Upper lobe of right lung (tissue), 1 donor: ENCODE measurements around the gene FAM163B. TPM values are rescaled to one million over a fixed set of nuclear protein-coding genes. Genes with fewer than 3 reads are reported as not detected.

Source experiments
- ATAC-seq: fragments of 200-7000 bp; cut with Tn5 transposase; one replicate; pipeline ENCODE4 v1.9.1; 2020; ENCODE audit warnings: mild to moderate bottlenecking, moderate library complexity
- DNase-seq: peaks from one replicate; pipeline ENCODE4 v3.0.0-alpha.2; 2020
- H3K27ac ChIP-seq: fragments of 200-600 bp; one replicate; pipeline ENCODE4 v1.8.0; 2022
- H3K27me3 ChIP-seq: fragments of 200-600 bp; one replicate; pipeline ENCODE4 v1.8.0; 2022; ENCODE audit warnings: mild to moderate bottlenecking
- H3K36me3 ChIP-seq: fragments of 200-600 bp; one replicate; pipeline ENCODE4 v1.8.0; 2022
- H3K4me1 ChIP-seq: fragments of 200-600 bp; one replicate; pipeline ENCODE4 v1.8.0; 2022
- H3K4me3 ChIP-seq: fragments of 200-600 bp; one replicate; pipeline ENCODE4 v1.8.0; 2022; ENCODE audit warnings: mild to moderate bottlenecking
- H3K9me3 ChIP-seq: fragments of 200-600 bp; one replicate; pipeline ENCODE4 v1.8.0; 2022
- intact Hi-C: fragments of 100-400 bp; cut with DNase I; formaldehyde crosslinking; loops from one replicate; pipeline ENCODE4 v1.11.0; 2022
- total RNA-seq: library from RNA; stranded (reverse); fragmentation: NEBNext Ultra II Directional; extraction: Animal tissue kit (Norgen Biotek cat#: 25700); gene quantifications from one replicate; pipeline ENCODE4 v1.2.1, GENCODE V29; 2021
- TF ChIP-seq, protein P1 (sequence below): fragments of 200-600 bp; IDR thresholded peaks from one replicate; pipeline ENCODE4 v1.8.0; 2022; ENCODE audit warnings: antibody characterized with exemption
- donor health status: DM: no; HTN: yes; CAD: no; lungs with severe emphysema.

Gene FAM163B
- total RNA-seq, 1 donor from 2014 or later = not detected

DNA sequence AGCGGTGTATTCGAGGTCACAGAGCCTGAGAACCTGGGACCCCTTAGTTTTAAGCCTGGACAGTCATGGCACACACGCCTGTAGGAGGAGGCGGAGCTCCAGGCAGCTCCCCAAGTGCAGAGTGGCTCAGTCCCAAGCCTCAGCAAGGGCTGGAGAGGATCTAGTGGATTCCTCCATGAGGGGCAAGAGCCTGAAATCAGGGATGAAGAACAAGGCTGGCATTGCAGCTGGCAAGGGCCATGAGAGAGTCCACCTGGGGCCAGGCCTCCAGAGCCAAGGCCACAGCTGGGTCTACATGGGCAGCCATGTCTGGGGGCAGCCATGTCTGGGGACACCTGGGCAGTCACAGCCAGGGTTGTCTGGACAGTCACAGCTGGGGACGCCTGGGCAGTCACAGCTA lies 52.8 kb downstream of the FAM163B start:
- peaks cover 27% of the 10 kb centered on the region for H3K4me1 ChIP-seq
- ATAC-seq = no peak
- H3K36me3 ChIP-seq = peaks cover 8% of the 10 kb centered on the region
- no peak for DNase-seq
- H3K4me3 ChIP-seq = no peak overlapping the region
- H3K9me3 ChIP-seq = no peaks in the 10 kb centered on the region
- intact Hi-C loops = no loop called here
- TF ChIP-seq, protein P1, sequence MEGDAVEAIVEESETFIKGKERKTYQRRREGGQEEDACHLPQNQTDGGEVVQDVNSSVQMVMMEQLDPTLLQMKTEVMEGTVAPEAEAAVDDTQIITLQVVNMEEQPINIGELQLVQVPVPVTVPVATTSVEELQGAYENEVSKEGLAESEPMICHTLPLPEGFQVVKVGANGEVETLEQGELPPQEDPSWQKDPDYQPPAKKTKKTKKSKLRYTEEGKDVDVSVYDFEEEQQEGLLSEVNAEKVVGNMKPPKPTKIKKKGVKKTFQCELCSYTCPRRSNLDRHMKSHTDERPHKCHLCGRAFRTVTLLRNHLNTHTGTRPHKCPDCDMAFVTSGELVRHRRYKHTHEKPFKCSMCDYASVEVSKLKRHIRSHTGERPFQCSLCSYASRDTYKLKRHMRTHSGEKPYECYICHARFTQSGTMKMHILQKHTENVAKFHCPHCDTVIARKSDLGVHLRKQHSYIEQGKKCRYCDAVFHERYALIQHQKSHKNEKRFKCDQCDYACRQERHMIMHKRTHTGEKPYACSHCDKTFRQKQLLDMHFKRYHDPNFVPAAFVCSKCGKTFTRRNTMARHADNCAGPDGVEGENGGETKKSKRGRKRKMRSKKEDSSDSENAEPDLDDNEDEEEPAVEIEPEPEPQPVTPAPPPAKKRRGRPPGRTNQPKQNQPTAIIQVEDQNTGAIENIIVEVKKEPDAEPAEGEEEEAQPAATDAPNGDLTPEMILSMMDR = no peak
- no peak overlapping the region for H3K27ac ChIP-seq
- H3K27me3 ChIP-seq = no peaks in the 10 kb centered on the region

DNA sequence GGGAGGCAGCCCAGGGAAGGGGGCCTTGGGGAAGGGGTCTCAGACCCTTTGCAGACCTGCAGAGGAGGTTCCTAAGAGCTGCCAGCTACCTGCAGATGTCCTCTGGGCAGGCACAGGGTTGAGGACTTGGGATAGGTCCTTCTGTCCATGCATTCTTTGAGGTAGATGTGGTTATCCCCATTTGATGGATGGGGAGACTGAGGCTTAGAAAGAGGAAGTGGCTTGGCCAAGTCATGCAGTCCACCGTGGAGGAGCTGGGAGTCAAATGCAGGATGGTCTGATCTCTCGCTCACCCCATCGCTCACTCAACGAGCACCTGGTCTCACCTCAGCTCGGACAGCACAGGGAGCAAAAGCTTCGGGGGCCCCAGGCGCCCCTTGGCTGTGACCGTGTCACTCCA lies 54.5 kb downstream of the FAM163B start:
- no peak for ATAC-seq
- no peaks in the 10 kb centered on the region for H3K27me3 ChIP-seq
- peaks cover 20% of the 10 kb centered on the region for H3K4me1 ChIP-seq
- peaks cover 8% of the 10 kb centered on the region for H3K36me3 ChIP-seq
- TF ChIP-seq, protein P1 = no peak
- H3K9me3 ChIP-seq = no peaks in the 10 kb centered on the region
- DNase-seq = no peak
- H3K4me3 ChIP-seq = no peak overlapping the region
- intact Hi-C loops = no loop called here
- no peak overlapping the region for H3K27ac ChIP-seq

DNA sequence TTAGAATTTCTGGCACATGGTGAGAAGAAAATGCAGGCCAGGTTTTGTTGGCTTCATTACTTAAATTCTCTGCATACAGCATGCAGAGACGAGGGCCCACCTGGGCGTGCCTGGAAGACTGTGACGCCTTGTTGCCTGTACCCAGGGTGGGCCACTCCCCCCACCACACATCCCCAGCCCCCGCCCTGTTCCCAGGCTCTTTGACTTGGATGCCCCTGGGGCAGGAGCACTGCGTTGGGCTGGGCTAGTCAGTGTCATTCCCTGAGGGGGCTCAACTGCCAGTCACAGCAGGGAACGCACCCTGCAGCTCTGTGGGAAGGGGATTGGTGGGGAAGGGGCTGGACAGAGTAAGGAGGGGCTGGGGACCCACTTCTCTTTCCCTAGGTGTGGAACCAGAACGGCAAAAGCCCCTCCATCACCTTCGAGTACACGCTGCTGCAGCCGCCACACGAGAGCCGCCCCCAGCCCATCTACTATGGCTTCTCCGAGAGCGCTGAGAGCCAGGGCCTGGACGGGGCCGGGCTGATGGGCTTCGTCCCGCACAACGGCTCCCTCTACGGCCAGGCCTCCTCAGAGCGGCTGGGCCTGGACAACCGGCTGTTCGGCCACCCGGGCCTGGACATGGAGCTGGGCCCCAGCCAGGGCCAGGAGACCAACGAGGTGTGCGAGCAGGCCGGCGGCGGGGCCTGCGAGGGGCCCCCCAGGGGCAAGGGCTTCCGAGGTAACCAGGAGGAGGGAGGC lies 55.0 kb downstream of the FAM163B start:
- peaks cover 20% of the 10 kb centered on the region for H3K4me1 ChIP-seq
- ATAC-seq (no peak), DNase-seq (no peak)
- peaks cover 8% of the 10 kb centered on the region for H3K36me3 ChIP-seq
- no peaks in the 10 kb centered on the region for H3K27me3 ChIP-seq
- TF ChIP-seq, protein P1 = no peak
- no peak overlapping the region for H3K27ac ChIP-seq
- H3K4me3 ChIP-seq = no peak overlapping the region
- no peaks in the 10 kb centered on the region for H3K9me3 ChIP-seq
- intact Hi-C loops = no loop called here

DNA sequence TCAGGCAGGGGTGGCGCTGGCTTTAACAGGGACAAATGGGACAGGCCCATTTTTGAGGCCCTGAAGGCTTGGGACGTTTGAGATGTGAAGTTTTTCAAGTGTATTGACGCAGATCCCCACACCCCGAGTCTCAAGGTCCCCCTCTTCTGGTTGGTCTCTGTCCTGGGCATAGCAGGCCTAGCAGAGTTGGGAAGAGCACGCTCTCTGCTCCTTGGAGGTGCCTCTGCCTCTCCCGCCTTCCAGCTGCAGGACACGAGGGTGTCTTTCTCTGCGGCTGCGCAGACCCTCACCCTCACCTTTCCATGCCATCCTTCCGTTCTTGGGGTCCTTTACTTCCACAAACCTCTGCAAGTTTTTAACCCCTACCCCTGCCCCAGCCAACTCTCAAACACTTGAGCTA lies 56.1 kb downstream of the FAM163B start:
- ATAC-seq (no peak), DNase-seq (no peak)
- peaks cover 10% of the 10 kb centered on the region for H3K4me1 ChIP-seq

DNA sequence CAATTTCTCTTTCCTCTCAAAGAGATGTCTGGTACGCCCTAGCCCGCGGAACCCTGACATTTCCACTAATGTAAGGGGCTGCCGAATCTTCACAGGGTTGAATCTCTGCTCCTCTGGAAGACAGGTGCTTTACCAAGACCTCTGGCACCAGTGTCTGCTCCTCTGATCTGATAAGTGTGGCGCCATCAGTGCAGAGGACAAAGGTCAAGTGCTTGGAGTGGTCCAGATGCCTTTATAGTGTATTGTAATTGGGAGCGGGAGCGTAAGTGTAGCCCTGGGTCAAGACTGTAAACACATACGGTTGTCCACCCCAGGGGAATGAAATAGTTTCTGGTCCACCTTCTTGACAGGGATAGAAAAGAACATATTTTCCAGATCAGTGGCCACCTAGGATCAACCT lies 57.0 kb downstream of the FAM163B start:
- H3K4me1 ChIP-seq = peaks cover under 1% of the 10 kb centered on the region
- H3K9me3 ChIP-seq = no peaks in the 10 kb centered on the region
- no peak overlapping the region for H3K4me3 ChIP-seq
- H3K36me3 ChIP-seq = peaks cover 8% of the 10 kb centered on the region
- no peaks in the 10 kb centered on the region for H3K27me3 ChIP-seq
- no peak for DNase-seq
- H3K27ac ChIP-seq = no peak overlapping the region
- no peak for ATAC-seq
- intact Hi-C loops = no loop called here
- TF ChIP-seq, protein P1 = no peak

More for the DNA sequence above, 56.1 kb downstream of the FAM163B start:
- H3K27ac ChIP-seq = no peak overlapping the region
- intact Hi-C loops = no loop called here
- H3K27me3 ChIP-seq = no peaks in the 10 kb centered on the region
- H3K9me3 ChIP-seq = no peaks in the 10 kb centered on the region
- TF ChIP-seq, protein P1 = no peak
- H3K4me3 ChIP-seq = no peak overlapping the region
- peaks cover 8% of the 10 kb centered on the region for H3K36me3 ChIP-seq

DNA sequence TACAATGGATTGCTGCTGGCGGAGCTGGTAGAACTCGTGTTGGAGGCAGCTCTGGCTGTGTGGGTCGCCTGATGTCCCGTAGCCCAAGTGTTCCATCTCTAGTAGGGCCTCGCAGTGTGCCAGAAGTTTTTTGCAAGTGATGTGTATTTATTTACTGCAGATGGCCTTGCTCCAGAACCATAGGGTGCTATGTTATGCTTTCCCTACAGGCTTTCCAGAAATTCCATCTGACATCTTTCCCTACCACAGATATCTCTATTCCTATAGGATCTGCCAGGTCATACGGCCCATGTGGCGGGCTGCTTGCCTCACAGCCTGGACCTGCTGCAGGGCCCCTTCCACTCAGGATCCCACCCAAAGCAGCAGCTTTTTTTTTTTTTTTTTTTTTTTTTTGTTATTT lies 57.7 kb downstream of the FAM163B start:
- intact Hi-C loops = no loop called here
- ATAC-seq (no peak), DNase-seq (no peak)
- Histone ChIP-seq H3K4me3 (no peak overlapping the region), H3K27me3 (no peaks in the 10 kb centered on the region), H3K4me1 (peaks cover under 1% of the 10 kb centered on the region), H3K9me3 (no peaks in the 10 kb centered on the region), H3K36me3 (peaks cover 8% of the 10 kb centered on the region), H3K27ac (no peak overlapping the region)
- TF ChIP-seq, protein P1 = no peak
